IPS DF 4.7 (cell line): Measurements from ENCODE around the gene MTRFR.

Experiments
- DNase-seq: peaks from one replicate; pipeline ENCODE4 v3.0.0-alpha.2; 2013; ENCODE audit warnings: low spot score; ENCODE audit errors: extremely low read depth

Gene MTRFR

DNA sequence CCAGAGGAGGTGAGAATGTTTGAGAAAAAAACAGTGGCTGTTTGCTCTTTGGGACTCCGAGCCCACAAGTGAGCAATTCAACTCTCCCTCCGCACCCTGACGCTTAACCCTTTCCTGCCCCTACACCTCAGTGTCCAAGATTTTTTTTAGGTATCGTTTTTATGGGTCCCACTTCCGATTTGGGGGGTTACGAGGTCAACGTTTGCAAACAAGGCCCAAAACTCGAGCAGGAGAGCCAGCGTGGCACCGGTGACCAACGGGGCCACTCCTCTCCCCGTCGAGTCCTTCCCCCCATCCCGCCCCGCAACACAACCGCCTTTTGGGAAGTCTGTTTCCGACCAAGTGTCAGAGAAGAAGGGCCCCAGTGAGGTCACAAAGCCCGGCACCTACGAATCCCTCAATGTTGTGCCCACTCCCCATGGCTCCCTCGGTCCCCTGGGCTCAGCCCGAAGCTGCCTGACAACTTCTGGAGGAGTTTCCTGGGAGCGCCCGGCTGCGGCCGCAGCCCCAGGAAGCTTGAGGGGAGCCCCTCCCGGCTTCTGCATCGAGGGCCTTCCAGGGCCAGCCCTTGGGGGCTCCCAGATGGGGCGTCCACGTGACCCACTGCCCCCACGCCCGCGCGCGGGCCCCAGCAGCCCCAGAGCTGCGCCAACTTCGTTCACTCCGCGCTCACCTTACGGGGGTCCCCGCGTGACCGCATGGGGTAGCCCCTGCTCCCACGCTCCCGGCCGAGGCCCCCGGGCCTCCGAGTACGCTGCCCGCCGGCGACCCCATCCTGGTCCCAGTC, 37.2 kb downstream of the MTRFR start:
- DNase-seq, result no peak

DNA sequence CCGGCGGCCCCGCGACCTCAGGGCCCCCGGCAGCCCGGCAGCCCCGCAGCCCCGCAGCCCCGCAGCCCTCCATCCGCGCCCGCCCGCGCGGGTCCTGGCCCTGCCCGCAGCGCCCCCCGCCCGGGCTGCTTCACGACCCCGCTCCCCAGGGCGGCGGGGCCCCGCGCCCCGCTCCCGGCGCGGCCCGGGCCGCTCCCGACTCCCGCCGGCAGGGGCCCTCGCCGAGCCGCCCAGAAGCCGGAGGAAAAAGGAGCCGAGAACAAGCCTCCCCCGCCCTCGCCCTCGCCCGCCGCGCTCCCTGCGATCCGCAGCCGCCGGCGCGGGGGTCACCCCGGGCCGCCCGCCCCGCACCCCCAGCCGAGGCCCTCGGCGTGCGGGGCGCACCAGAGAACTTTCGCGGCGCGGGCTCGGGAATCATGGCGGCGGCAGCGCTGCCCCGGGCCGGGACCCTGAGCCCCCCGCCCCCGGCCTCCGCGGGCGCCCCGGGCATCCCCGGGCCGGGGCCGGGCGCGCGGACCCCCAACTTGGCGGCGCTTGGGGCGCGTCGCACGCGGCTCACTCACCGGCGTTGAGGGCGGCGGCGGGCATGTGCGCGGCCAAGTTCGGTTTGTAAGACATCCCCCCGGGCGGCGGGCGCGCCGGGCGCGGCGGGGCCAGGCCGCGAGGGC, 37.9 kb downstream of the MTRFR start:
- DNase-seq, result no peak

DNA sequence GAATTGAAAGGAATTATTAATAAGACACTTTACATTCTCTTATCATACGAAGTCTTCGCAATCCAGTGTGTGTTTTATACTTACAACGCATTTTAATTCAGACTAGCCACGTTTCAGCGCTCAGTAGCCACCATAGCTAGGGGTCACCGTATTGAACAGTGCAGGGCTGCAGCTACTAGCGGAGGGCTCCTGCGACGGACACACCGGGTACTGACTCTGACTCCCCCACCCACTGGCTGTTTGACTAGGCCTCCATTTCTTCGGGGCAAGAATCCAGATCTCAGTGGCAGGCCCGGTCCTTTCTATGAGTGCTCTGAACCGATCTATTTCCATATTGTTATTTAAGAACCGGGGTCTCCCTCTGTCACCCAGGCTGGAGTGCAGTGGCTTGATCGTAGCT, 39.9 kb downstream of the MTRFR start:
- DNase-seq, result no peak

DNA sequence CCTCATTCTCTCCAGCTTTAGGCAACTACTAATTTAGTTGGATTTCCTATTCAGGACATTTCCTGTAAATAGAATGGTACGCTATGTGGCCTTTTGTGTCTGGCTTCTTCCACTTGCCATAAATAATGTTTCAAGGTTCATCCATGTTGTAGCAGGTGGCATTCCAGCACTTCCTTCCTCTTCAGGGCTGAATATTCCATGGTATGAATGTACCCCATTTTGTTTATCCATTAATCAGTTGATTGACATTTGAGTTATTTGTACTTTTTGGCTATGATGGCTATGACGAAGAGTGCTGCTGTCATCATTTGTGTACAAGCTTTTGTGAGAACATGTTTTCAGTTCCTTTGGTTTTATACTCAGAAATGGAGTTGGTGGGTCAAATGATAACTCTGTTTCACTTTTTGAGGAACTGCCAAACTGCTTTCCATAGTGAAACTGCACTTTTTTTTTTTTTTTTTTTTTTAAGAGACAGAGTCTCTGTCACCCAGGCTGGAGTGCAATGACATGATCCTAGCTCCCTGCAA, 44.9 kb downstream of the MTRFR start:
- DNase-seq, result no peak

DNA sequence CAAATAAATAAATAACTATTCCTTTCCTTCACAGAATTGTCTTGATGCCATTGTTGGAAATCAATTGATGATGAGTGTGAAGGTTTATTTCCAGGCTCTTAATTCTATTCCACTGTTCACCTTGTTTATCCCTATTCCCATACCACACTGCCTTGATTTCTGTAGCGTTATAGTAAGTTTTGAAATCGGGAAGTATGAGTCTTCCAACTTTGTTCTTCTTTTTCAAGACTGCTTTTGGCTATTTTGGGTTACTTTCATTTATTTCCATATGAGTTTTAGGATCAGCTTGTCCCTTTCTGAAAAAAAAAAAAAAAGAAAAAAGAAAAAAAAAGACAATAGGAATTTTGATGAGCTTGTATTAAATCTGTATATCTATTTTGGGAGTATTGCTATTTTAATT, 47.7 kb downstream of the MTRFR start:
- no peak for DNase-seq

DNA sequence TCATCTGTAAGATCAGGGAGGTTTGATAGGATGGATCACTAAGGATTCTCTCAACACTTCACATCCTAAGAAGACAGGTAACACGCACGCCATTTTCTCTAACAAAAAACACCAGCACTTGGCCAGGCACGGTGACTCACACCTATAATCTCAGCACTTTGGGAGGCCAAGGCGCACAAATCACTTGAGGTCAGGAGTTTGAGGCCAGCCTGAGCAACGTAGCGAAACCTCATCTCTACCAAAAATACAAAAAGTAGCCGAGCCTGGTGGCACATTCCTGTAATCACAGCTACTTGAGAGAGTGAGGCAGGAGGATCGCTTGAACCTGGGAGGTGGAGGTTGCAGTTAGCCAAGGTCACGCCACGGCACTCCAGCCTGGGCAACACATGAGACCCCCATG, 48.9 kb downstream of the MTRFR start:
- DNase-seq, result no peak

DNA sequence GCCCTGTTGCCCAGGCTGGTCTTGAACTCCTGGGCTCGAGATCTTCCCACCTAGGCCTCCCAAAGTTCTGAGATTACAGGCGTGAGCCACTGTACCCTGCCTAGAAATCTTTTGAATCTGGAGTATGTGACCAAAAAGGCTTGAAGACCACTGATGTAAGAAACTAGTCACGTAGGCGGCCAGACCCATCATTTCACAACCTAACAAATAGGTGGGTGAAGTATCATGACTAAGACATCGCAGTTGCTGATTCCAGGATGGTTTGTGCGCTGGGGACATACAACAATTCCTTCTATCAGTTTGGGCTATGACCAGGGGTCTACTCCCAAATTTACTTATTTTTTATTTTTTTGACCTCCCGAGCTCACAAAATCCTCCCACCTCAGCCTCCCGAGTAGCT, 50.2 kb downstream of the MTRFR start:
- DNase-seq, result no peak

DNA sequence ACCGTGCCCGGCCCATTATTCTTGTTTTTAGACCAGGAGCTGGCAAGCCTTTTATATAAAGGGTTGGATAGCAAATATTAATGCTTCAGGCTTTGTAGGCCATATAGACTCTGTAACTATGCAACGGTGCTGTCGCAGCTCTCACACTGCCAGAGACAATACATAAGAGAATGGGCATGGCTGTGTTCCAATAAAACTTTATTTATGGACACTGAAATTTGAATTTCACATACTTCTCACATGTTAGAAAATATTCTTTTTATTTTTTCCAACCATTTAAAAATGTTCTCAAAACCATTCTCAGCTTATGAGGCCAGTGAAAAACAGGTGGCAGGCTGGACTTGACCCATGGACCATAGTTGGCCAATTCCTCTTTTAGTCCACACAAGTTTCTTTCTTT, 51.4 kb downstream of the MTRFR start:
- DNase-seq, result no peak

DNA sequence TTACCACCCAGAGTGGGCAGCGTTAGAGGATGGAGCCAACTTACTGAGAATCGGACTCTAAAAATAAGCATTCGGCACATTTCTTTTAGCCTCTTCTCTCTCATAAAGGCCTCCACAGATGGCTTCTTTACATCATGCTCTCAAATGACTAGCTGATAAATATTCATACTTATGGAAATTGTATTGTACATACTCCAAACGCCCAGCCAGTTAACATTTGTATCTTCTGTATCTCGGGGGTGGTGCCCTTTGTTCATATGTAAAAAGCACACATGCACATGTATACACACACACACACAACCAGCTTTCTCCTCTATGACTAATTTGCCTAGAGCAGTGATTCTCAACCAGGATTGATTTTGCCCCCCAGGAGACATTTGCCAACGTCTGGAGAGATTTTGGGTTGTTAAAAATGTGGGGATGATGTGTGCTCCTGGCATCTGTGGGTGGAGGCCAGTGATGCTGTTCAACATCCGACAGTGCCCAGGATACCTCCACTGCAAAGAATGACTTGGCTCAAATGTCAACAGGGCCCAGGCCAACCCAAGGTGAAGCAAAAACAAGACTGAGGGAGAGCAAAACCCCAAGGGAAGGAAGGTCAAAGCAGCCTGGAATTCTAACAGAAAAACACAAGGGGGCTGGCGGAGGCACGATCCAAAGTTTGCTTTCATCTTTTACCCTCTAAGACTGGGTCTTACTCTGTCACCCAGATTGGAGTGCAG, 53.6 kb downstream of the MTRFR start:
- no peak for DNase-seq

DNA sequence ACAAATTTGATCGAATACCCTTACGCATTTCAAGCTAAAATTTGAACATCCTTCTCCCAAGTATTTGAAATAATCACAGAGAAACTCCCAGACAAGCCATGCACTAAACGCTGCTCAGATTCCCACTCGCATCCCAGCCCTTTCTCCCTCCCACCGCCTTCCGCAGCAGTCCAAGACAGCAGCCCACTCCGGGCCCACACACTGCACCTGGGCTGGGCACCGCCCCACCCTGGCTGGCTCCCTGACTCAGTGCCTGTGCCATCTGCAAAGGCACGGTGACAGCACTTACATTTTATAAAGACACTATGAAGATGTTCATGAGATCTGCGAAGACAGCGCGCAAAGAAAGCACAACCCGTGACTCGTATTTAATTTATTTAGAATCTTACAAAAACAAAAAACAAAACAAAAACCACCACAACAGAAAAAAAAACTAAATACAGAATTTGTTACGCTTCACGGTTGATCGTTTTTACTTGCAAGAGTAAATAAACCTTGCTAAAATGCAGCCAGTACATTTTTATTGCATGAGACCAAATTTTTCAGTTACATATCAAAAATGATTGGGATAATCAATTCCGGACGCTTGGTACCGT, 55.6 kb downstream of the MTRFR start:
- DNase-seq, result no peak

DNA sequence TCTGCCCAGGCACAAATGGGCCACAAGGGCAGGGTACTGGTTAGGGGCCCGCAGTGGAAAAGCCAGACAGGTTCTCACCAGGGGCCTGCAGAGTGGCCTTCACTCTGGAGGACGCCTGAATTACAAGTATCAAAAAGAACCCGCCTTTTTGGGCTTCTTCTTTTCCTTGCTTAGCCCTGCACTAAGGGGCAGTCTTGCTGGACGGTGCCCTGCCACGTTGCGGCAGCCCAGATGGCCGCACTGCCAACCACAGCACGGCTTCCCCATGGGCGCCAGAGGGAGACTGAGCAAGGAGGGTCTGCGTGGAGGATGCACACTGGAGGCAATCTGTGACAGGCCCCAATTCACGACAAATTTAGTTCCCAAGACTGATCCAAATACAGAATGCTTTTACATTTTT, 56.7 kb downstream of the MTRFR start:
- no peak for DNase-seq

DNA sequence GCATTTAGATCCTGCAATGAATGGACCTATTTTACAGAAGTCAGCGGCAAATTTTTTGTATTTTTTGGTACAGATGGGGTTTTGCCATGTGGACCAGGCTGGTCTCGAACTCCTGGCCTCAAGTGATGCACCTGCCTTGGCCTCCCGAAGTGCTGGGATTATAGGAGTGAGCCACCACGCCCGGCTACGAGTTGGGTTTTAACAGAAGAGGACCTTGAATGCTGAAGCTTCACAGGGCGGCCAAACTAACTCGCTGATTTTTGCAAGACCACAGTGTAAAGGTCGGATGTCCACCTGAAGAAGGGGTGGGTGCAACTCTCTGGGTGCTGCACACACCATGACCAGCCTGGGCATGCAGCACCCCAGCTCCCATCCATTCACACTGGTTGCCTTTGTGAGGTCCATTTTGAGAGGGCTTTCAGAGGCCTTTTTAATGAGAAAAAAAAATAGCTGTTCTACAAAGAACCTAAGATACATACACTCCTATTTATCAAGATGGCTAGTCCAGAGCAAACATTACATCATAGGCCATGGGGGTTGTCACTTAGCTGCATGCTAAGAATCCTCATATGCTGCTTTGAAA, 60.0 kb downstream of the MTRFR start:
- DNase-seq, result no peak

DNA sequence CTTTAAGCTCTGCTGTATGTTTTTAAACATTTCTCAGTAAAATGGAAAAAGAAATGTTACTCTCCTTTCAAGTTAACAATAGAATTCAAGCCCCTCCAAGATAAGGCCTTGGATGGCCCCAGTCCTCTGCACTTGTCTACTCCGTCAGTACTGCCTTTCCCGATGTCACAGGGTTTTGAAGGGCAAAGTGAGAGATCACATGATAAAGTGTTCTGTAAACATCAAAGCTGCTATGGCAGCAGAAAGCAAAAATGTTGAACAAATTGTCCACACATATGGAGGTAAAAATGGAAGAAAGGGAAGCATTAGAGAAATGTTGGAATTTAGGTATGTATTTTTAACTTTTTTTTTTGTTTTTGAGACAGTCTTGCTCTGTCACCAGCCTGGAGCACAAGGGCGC, 71.9 kb downstream of the MTRFR start:
- no peak for DNase-seq

DNA sequence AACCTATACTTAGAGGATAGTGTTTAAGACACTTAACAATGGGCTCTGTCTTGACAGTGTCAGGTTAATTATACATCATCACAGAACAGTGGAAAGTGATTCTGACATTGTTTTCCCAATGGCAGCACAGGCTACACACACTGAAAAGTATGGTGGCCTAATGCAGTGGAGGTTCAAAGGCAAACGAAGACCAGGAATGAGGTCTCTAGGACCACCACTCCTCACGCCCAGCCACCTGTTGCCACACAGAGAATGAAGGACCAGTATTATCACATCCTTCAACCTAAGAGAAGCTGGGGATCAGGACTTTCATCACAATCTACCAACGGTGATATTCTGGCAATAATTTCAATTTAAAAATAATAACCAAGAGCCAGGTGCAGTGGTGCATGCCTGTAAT, 73.0 kb downstream of the MTRFR start:
- DNase-seq, result no peak
